ENCODE data around the gene LPCAT3.

- TF ChIP-seq POLR2A (IDR thresholded peaks at IDR 0.05; ENCODE audit: low read length) (no peak), GATA1 (IDR thresholded peaks at IDR 0.05; ENCODE audit: low read depth, low read length) (no peak)
Observed at GRCh38 chr12:7058163-7058845, 40.0 kb upstream of the LPCAT3 start.
